NOMO-1 treated with DMSO at 0.1 percent for 48 hours (cell line): Measurements from ENCODE around the gene CMYA5.

Experiments
- DNase-seq: peaks from one replicate; lab custom pipeline; 2025; ENCODE audit not compliant: unreplicated experiment; lab: John Stamatoyannopoulos, UW

Gene CMYA5

DNA sequence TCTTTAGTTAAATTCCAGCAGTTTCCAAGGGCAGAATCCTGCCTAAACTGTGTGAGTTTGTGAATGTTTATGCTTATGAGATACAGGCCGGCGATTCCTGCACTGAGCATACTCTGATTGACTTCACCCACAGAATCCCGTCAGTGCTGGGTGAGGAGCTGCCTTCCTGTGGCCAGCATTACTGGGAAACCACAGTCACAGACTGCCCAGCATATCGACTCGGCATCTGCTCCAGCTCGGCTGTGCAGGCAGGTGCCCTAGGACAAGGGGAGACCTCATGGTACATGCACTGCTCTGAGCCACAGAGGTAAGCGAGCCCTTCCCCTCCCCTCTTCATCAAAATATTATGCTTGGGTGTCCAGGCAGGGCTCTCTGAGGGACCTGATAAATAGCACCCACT is 103.7 kb downstream of the CMYA5 start:
- DNase-seq, result no peak

DNA sequence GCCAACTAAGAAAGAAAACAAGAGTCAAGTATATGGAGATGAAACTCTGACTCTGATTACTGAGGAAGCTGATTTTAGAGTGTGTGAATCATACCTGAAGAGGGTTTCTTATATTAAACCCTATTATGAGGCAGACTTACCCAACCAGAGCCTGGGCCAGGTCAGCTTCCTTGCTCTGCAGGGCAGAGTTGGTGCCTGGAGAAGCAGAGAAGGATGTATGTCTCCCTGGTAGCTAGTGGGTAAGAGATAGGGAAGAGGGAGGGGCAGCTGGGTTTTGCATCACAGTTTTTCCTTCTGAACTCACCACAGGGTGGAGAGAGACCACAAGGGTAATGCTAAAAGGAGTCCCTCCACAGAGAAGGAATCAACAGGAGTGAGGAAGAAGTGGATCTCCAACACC is 104.1 kb downstream of the CMYA5 start:
- no peak for DNase-seq

DNA sequence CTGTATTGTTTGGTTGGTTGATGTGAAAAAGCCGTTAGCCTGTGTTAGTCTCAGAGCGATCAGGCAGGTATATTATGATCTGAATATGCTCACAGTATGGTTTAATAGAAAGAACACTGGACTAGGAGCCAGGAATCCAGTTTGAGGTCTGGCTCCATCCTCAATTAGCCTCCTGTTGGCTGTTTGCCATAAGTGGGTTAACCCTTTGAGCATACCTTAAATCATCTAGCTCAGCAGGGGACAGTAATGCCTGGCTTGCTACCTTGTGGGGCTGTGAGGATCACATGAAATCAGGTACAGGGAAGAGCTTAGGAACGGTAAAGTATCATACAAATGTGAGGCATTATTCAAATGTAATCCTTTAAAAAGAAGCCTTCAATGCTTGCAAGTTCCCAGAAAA is 104.7 kb downstream of the CMYA5 start:
- no peak for DNase-seq

DNA sequence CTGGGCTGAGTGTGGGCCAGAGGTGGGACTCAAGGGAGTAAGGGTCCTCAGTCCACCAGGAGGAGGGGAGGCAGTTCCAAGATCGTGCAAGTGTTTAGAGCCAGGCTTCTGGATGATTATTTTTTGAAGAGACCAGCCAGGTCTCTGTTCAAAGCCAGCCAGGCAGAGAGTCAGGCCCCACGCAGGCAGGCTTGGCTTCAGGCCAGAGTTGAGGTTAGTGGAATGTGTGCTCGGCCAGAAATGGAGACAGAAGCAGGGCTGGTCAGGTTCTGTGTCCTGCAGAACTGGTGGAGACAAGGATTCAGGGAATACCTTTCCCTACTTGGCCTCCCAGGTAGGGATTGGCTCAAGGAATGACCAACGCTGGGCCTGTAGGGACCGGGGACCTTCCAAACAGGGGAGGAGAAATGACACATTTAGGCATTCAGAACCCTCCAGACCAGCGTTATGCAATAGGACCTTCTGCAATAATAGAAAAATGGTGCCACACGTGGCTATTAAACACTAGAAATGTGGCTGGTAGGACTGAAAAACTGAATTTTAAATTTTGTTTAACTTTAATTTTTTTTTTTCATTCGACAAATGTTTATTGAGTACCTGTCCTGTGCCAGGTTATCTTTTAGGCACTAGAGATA is 106.2 kb downstream of the CMYA5 start:
- DNase-seq, result no peak

DNA sequence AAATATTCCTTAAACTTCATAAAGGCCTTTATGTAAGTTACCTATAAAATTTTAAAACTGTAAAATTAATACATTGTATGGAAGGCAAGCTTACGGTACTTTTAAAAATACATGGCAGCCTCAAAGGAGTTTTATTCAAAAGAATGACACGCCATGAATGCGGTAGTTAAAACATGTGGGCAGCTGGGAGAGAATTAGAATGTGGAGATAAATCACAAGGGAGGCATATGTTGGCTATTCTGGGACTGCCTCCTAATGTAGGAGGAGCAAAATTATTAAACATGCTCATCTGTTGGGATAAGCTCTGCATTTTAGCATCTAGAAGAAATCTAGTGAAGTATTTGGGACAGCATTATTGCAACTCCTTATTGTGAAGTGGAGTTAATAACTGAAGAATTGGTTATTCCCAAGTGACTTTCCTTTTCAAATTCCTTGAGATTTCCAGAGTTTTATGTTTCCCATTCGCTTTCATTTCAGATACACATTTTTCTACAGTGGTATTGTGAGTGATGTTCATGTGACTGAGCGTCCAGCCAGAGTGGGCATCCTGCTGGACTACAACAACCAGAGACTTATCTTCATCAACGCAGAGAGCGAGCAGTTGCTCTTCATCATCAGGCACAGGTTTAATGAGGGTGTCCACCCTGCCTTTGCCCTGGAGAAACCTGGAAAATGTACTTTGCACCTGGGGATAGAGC is 109.4 kb downstream of the CMYA5 start:
- no peak for DNase-seq

DNA sequence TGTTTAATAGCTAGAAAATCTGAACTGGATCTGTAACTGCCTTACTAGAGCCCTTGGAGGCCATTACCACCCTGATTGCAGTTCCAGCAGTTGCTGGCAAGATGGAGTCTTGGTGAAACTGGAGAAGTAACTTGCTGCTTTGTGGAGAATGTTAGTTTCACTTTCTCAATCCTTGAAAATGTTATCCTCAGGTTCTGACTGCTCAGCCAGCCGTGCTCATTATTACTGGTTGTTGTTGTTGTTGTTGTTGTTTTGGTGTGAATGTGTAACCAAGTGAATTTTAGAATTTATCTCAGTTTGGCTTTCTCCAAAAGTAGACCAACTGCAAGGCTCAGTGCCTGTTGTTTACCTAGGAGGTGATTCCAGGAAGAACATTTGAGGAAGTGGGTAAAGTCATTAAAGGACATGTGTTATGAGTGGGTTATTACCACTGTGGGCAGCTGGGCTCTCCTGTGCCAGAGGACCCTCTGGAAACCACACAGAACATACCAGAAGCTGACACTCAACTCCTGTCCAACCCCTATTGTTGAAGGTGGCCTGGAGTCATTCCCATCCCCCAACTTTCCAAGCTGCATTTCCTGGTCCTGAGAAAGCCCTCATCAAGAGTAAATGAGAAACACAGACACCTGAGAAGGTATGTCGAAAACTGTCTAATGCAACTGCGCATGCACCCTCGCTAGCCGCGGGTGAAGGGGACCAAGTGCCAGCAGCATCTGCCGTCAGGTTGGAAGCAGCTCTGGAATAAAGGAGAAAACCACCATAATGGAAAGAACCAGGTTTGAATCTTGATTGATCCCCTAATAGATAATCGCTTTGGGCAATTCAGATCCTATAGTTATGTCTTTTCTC is 111.6 kb downstream of the CMYA5 start:
- peak; percentile 65 for DNase-seq

DNA sequence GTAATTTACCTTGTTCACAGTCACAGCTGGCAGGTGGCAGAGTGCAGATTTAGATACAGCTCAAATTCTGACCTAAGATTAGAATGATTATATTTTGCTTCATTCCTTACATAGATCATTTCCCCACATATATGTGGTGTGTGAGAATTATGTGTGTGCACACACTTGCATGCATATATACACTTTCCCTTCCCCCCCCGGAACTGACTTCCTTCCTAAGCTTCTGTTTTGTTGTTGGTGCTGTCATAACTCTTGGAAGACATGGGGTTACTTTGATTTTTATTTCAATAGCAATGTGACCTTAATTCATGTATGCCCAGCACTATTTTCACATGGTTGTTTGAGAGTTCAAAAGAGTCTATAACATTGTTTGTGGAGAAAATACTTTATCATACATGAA is 112.8 kb downstream of the CMYA5 start:
- no peak for DNase-seq

DNA sequence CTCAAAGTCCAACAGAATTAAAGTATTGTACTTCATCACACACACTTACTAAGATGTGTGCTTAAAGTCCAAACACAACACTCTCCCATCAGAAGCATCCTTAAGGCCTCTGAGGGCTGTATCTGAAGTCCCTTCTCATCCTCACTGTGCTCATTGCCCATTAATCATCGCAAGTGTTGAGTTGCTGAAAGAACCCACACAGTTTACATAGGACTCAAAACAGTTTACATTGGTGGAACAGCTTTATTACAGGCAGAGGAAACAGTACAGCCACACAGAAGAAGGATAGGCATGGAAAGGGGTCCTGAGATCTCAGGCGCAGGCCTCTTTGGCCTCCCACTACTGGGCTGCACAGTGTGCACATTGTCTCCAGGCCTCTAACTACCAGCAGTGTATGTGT is 113.4 kb downstream of the CMYA5 start:
- no peak for DNase-seq

DNA sequence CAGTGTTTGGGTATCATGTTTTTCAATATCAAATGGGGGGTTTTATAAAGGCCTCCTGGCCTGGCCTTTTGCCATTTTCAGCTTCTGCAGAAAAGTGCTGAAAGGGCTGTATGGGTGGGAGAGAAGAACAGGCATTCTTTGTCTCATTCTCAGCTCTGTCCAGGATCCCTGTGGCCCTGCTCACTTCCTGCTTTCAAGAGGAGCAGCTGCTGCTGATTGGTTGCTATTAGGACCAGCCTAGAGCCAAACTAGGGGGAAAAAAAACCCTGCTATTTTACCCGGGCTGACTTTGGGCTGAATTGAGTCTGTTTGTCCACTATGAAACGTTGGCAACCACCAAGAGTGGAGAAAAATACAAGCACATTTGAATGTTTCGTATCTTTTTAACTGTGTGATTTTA is 117.1 kb downstream of the CMYA5 start:
- DNase-seq, result no peak

DNA sequence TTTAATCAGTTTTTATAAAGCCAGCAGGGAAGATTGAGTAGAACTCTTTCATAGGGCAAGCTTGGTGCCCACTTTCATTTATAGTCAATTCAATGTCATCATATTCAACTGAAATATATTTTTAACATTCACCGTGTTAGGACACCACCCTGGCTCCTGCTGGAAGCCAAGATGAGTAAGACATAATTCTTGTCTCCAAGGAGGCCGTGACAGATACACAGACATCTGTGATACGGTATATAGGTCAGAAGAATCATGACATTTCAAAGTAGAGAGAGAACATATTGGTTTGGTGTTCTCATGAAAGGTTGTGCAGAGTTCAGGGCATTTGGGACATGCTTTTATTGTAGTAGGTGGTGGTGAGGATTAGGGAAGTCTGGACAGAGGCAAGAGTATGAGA is 120.1 kb downstream of the CMYA5 start:
- no peak for DNase-seq

DNA sequence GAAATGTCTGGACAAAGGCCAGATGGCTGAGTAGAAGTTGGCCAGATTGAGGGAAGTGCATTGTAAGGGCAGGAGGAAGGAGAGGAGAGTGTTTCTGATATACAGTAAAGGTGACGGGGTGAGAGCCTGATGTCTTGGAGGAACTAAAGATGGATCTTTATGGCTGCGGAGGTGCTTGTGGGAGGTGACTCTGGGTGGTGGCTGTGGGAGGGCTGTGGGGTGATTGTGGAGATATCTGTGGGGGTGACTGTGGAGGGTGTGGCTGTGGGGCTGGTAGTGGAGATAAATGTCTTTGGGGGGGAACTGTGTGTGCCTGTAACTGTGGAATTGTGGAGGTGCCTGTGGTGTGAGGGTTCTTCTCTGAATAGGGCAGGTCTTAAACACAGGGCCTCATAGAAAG is 121.4 kb downstream of the CMYA5 start:
- no peak for DNase-seq

DNA sequence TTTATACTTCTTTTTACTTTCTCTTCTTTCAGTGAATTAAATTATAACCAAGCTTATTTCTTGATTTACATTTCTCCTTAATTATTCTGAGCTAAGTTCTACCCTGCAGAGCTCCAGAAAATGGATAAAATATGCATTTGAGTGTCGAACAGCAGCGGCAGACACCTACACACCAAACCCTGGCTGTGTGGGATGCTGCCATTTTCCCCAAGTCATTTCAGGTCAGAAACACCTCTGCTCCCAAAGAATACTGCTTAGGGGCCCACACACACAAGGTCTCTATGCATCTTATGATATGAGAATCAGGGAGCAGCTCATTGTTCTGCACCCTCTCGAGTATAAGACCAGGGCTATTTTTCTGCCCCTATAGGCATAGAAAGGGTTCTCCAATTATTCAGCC is 122.3 kb downstream of the CMYA5 start:
- no peak for DNase-seq

DNA sequence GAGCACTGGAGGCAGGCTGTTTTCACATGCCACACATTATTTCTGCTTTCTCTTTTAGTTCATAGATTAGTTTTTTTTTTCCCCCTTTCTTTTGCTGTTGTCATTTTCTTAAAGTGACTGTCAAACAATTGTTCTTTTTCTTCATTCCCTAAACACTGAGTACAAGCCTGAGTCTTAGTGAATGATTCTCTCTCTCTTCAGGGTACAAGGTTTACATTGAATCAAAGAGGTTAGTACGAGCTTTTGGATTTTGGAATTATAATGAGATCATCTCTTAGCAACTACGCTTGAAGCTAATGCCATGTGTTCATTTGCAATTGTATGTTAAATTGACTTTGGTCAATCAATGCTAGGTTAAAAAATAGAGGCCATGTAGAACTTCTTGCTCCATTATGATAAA is 125.1 kb downstream of the CMYA5 start:
- DNase-seq, result no peak

DNA sequence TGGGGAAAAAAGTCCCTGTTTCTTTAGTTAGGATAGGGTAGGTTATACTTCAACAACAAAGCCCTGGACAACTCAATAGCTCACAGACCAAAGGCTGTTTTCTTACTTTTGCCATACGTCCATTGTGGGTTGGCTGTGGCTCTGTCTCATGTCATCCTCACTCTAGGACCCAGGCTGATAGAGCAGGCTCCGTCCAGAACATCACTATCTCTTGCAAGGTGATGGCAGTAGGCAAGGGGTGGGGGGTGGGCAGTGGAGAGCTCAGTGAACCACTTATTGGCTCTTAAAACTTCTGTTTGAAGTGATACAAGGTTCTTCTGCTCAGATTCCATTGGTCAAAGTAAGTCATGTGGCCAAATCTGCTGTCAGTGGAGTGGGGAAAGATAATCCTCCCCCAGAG is 126.4 kb downstream of the CMYA5 start:
- DNase-seq, result no peak

DNA sequence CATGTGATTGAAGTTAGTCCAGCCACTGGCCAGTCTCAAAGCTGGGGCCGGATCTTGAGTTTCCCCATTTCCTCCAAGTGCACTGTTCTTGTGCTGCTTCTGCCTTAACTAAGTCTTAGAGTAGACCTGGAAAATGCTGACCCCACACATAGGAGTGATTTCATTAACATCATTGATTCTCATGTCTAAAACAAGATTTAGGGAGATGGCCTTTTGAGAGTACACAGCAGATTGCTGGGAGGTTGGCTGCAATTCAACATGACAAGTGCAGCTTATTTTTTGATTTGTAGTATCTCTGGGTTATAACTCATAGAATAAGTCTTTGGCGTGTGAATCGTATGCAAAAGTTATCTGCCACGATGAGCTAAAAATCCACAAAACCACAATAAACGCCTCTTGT is 131.0 kb downstream of the CMYA5 start:
- DNase-seq, result no peak

DNA sequence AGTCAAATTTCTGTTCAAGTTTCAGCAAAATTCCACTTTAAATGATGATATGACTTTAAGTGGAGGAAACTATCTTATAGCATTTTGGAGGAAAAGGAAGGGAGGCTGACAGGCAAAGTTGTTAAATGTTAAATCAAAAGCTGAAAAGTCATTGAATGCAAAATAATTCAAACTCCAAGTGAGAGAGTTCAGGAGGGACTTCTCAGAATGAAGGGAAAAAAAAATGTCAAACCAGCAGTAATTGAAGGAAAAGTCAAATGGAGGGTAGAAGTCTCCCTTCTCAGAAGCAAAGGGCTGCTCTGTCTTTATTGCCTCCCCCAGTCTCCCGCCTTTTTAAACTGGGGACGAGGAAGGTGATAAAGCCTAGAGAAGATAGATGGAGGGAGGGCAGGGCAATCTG is 134.8 kb downstream of the CMYA5 start:
- no peak for DNase-seq

DNA sequence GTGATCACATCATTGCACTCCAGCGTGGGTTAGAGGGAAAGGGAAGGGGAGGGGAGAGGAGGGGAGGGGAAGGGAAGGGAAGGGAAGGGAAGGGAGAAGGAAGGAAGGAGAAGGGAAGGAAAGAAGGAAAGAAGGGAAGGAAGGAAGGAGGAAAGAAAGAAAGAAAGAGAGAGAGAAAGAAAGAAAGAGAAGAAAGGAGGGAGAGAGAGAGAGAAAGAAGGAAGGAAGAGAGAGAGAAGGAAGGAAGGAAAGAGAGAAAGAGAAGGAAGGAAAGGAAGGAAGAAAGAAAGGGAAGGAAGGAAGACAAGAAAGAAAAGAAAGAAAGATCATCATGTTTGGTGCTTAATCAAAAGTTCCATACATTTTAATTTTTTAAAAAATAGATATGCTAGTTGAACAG is 136.2 kb downstream of the CMYA5 start:
- DNase-seq, result no peak

DNA sequence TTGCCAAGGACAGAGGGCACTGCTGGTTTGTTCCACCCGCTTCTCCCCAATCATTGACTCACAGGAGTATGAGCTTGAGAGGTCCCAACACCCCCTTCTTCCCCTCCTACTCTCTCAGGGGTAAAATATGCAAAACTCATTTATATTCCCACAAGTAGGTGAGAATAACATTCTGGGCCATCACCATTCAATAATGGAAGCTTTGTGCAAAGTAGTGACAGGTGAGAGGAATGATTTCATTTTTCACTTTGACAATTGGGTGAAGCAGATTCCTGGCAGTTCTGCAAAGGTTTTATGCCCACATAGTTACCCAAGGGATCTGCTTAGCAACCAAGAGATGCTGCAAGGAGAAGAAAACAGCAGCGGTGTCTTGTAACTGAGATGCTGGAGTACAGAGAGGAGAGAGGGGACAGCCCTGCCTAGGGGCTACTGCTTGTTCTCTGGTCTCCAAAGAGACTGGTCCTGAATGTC is 137.6 kb downstream of the CMYA5 start:
- no peak for DNase-seq

DNA sequence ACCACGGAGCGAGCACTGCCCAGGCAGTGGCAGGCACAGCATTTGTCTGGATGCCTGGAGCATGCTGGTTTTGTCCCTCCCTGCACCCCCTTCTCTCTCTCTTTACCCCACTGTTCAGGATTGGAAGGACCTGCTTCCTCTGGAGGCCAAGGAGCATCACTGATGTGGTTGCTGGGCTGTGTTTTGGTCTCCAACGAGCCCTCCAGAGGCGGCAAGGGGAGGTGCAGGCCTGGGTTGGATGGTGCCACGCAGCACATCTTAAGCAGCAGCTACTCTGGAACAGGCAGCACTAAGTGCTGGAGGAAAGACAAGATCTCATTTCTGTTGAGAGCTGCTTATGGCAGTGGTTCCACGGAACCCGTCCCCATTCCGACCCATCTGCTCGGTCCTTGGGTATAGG is 139.6 kb downstream of the CMYA5 start:
- DNase-seq, result no peak

DNA sequence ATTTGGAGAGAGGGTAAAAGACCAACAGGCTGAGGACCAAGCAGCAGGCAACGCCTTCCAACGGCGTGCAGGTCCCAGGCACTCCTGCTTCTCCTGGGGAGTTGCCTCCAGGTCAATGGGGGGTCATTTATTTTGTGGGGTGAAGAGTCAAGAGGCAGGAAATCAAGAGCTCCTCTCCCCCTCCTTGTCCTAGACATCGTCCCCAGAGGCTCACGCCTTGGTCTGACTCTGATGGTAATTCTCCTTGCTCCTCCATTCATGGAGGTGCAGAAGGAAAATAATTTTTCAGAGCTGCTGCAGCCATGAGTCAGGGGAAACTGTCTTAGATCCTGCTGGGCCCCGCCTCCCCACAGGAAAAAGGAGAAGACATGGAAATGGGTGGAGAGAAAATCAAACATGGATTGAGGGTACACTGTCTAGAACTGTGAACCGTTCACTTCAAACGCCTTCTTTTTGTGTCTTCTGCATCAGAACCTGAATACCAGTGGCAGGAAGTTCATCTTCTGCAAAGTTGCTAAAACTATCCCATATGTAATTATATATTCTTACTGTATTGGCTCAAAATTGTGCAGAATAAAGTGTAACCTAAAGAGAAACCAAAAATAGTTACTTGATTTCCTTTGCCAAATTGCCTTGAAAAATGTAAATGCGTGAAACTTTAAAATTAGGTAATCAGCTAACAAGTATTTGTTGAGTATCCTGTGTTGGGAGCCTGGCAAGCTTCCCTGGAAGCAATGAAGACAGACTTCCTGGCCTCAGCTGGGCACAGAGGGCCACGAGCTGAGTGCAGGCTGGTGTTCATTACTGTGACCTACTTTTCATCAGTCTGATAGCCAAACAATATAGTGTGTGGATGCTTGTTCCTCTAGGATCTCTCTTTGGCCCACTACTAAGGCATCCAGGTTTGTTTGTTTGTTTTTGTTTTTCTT is 142.0 kb downstream of the CMYA5 start:
- no peak for DNase-seq

DNA sequence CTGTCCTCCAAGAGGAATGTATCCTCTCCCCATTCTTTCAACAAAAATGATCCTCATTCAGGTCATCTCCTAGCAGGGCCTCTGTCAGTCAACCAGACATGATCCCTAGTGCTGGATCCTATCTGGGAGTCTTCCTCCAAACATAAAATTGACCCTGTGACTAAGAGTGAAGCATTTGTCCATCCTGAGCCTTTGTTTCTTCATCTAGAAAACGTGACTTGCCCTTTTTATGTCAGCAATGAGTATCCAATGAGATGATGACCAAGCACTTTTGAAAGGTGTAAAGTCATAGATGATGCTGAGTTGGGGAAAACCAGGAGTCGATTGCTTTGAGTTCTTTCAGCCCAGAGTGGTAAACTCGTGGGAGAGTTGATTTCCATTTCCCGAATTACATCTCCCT is 143.3 kb downstream of the CMYA5 start:
- no peak for DNase-seq
